HG03378 (cell line): ENCODE results near the gene KIF1B.
"Not testable (repeated sequence)": the region's sequence is repeated elsewhere in the genome, so short reads cannot be mapped to it uniquely, and the experiment has no call there.

ENCODE experiments used
- ATAC-seq: cut with Tn5 transposase; IDR thresholded peaks from one replicate; pipeline ENCODE4 v1.9.1; 2021; ENCODE audit warnings: mild to moderate bottlenecking, moderate library complexity; ENCODE audit not compliant: unreplicated experiment

KIF1B gene

GRCh38 chr1:10229903-10230302 is 19.5 kb downstream of the KIF1B start:
- no peak for ATAC-seq

- no peak for ATAC-seq
These were observed 21.8 kb downstream of the KIF1B start for GRCh38 chr1:10232163-10232562.

GRCh38 chr1:10236405-10237156 is 26.2 kb downstream of the KIF1B start:
- no peak for ATAC-seq

GRCh38 chr1:10237157-10237539 is 26.8 kb downstream of the KIF1B start:
- no peak for ATAC-seq

- ATAC-seq, result no peak
These were observed 31.8 kb downstream of the KIF1B start for GRCh38 chr1:10242135-10242534.

GRCh38 chr1:10242811-10243210 is 32.4 kb downstream of the KIF1B start:
- ATAC-seq, result no peak

- ATAC-seq, result no peak
These were observed 35.3 kb downstream of the KIF1B start for GRCh38 chr1:10245674-10246073.

GRCh38 chr1:10249808-10250457 is 39.6 kb downstream of the KIF1B start:
- no peak for ATAC-seq

GRCh38 chr1:10250663-10251062 is 40.3 kb downstream of the KIF1B start:
- no peak for ATAC-seq

GRCh38 chr1:10251325-10252108 is 41.1 kb downstream of the KIF1B start:
- ATAC-seq, result not testable (repeated sequence)

- ATAC-seq, result no peak
These were observed 42.1 kb downstream of the KIF1B start for GRCh38 chr1:10252508-10252907.

GRCh38 chr1:10253149-10253548 is 42.8 kb downstream of the KIF1B start:
- no peak for ATAC-seq

- no peak for ATAC-seq
These were observed 43.4 kb downstream of the KIF1B start for GRCh38 chr1:10253755-10254154.

- ATAC-seq, result no peak
These were observed 47.5 kb downstream of the KIF1B start for GRCh38 chr1:10257851-10258250.

- not testable (repeated sequence) for ATAC-seq
These were observed 49.2 kb downstream of the KIF1B start for GRCh38 chr1:10259547-10259946.

- no peak for ATAC-seq
These were observed 53.2 kb downstream of the KIF1B start for GRCh38 chr1:10263450-10264082.

GRCh38 chr1:10265027-10265426 is 54.7 kb downstream of the KIF1B start:
- no peak for ATAC-seq

- ATAC-seq, result no peak
These were observed 55.5 kb downstream of the KIF1B start for GRCh38 chr1:10265900-10266299.

- no peak for ATAC-seq
These were observed 56.9 kb downstream of the KIF1B start for GRCh38 chr1:10267319-10267718.

GRCh38 chr1:10267921-10268320 is 57.6 kb downstream of the KIF1B start:
- ATAC-seq, result no peak

- ATAC-seq, result no peak
These were observed 60.7 kb downstream of the KIF1B start for GRCh38 chr1:10271090-10271489.
